ENCODE results near the gene CFAP58. TPM values are rescaled to one million over a fixed set of nuclear protein-coding genes. Genes with fewer than 3 reads are reported as not detected.

The CFAP58 gene
- total and polyA plus RNA-seq, 2 donors (not counting 1 experiment from before 2014, with no cell fraction given), result not detected

DNA sequence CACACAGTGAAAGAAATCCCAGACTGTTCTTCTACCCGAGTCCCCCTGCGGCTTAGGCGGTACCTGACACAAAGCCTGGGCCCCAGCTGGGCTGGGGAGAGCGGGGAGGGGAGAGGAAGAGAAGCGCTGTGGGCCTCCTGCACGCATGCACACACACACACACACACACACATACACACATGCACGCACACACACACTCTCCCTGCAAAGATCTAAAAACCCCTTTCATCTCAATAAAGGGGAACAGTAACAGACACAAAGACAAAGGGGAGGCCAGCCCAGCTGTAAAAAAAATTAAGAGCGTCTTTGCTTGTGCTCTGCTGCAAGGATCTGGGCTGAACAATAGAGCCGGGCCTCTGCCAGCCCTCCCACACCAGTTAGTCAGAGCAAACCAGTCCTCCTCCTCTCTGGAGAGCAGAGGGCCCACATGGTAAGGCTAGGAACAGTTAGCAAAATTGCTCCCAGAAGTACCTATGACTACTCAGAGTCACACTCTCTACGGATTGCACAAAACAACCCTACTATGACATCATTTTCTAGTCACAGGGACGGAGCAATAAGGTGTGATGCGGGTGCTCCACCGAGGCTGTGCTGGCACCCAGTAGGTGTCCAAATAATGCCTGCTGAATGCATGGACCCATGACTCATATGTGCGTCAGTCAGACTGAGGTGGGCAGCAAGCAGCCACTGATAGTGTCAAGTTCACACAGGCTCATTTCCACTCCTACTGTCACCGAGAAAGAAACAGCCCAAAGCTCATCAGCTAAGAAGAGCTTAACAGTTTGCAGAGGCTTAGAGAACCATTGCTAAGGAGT, 24.5 kb upstream of the CFAP58 start:
- peak overlapping the region; percentile 82 for H3K4me3 Mint-ChIP-seq
- peak; percentile 82 for ATAC-seq (ENCODE audit: low read depth)
- Histone ChIP-seq H3K27ac (ENCODE audit: low read length in 2 of 2) (peak overlapping the region; percentile 50 to 58), H2AFZ (ENCODE audit: insufficient read depth, low read depth, low read length, poor library complexity, severe bottlenecking) (no peak overlapping the region), H3K4me1 (ENCODE audit: control insufficient read depth in 2 of 2, insufficient read depth in 2 of 2, low read length in 2 of 2) (peaks cover 78 to 92% of the 10 kb centered on the region in 2 donors), H3K36me3 (replicated peaks in 1 of 2; ENCODE audit: control extremely low read depth in 1 of 2, control insufficient read depth in 1 of 2, extremely low read depth in 1 of 2, insufficient read depth in 2 of 2, low read length in 1 of 2) (peaks cover 0 to 16% of the 10 kb centered on the region in 2 experiments), H3K9me3 (ENCODE audit: control extremely low read depth in 1 of 3, control insufficient read depth in 2 of 3, insufficient read depth in 1 of 3, low read length in 2 of 3) (peaks cover 0 to 4% (median 0%) of the 10 kb centered on the region in 3 donors), H3K27me3 (replicated peaks in 1 of 4; ENCODE audit: control extremely low read depth in 1 of 4, control insufficient read depth in 3 of 4, insufficient read depth in 4 of 4, low read length in 3 of 4) (no peaks in the 10 kb centered on the region), H3K4me3 (ENCODE audit: control extremely low read depth in 1 of 5, extremely low read depth in 1 of 5, insufficient read depth in 1 of 5, low read depth in 2 of 5, low read length in 4 of 5) (peak overlapping the region in 4 of 5 experiments; percentile 5 to 24 (median 20)), H3K4me2 (replicated peaks; ENCODE audit: low read depth, low read length, poor library complexity, severe bottlenecking) (peak overlapping the region; percentile 72), H3K79me2 (ENCODE audit: control insufficient read depth, insufficient read depth, low read length) (peaks cover 100% of the 10 kb centered on the region), H3K9ac (ENCODE audit: low read length) (peak overlapping the region; percentile 24), H4K20me1 (ENCODE audit: control insufficient read depth, insufficient read depth, low read length, poor library complexity, severe bottlenecking) (peaks cover 100% of the 10 kb centered on the region)
- POLR2A ChIA-PET, result interaction anchor here (1.1 to 2.1 kb wide), 3 partner anchors 9 to 23 kb away, joined by 3 to 15 read pairs (median 3); partner anchors contain the start of gene ITPRIP
- peak; percentile 86 for DNase-seq
- 51% methylated on average over 8 of the region's 15 CpGs for WGBS (ENCODE audit: insufficient coverage)
- no peaks in the 10 kb centered on the region for H3K27me3 Mint-ChIP-seq
- H3K27ac Mint-ChIP-seq, result peak overlapping the region; percentile 89
- TF ChIP-seq, protein P1, sequence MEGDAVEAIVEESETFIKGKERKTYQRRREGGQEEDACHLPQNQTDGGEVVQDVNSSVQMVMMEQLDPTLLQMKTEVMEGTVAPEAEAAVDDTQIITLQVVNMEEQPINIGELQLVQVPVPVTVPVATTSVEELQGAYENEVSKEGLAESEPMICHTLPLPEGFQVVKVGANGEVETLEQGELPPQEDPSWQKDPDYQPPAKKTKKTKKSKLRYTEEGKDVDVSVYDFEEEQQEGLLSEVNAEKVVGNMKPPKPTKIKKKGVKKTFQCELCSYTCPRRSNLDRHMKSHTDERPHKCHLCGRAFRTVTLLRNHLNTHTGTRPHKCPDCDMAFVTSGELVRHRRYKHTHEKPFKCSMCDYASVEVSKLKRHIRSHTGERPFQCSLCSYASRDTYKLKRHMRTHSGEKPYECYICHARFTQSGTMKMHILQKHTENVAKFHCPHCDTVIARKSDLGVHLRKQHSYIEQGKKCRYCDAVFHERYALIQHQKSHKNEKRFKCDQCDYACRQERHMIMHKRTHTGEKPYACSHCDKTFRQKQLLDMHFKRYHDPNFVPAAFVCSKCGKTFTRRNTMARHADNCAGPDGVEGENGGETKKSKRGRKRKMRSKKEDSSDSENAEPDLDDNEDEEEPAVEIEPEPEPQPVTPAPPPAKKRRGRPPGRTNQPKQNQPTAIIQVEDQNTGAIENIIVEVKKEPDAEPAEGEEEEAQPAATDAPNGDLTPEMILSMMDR (IDR thresholded peaks at IDR 0.05), result no peak
- no peak for TF ChIP-seq EZH2 (IDR thresholded peaks at IDR 0.05; ENCODE audit: borderline replicate concordance, insufficient read depth, low read depth, low read length, poor library complexity, severe bottlenecking)
- H3K4me1 Mint-ChIP-seq, result peaks cover 98% of the 10 kb centered on the region
- intact Hi-C loops (cut with micrococcal nuclease), result loop anchor here (1.0 kb wide), 1 partner anchor 8 kb away; no protein-coding TSS in a partner anchor
- H3K9me3 Mint-ChIP-seq (ENCODE audit: insufficient read depth), result no peaks in the 10 kb centered on the region
- CTCF ChIA-PET, result interaction anchor here (0.8 to 7.8 kb wide), 5 partner anchors 9 to 40 kb away, joined by 3 to 47 read pairs (median 9); partner anchors contain the start of gene ITPRIP

Measured in B cell (primary cell).